Measurements from ENCODE around the gene GPSM1.
A peak's percentile ranks its signal among the peaks of the same experiment; 100 is the strongest.

The GPSM1 gene

GRCh38 chr9:136363949-136364748, 36.8 kb downstream of the GPSM1 start:
- DNase-seq: peak; percentile 78

- no peak for DNase-seq
These were observed 37.8 kb downstream of the GPSM1 start for GRCh38 chr9:136364942-136365774.

- DNase-seq: no peak
These were observed 38.5 kb downstream of the GPSM1 start for GRCh38 chr9:136365775-136366222.

- no peak for DNase-seq
These were observed 39.5 kb downstream of the GPSM1 start for GRCh38 chr9:136366826-136367225.

GRCh38 chr9:136367296-136368145, 40.2 kb downstream of the GPSM1 start:
- no peak for DNase-seq

- DNase-seq: no peak
These were observed 40.9 kb downstream of the GPSM1 start for GRCh38 chr9:136368190-136368589.

- DNase-seq: no peak
These were observed 42.7 kb downstream of the GPSM1 start for GRCh38 chr9:136370037-136370436.

GRCh38 chr9:136370687-136371532, 43.6 kb downstream of the GPSM1 start:
- DNase-seq: peak; percentile 65

- no peak for DNase-seq
These were observed 44.2 kb downstream of the GPSM1 start for GRCh38 chr9:136371533-136371880.

GRCh38 chr9:136372006-136372405, 44.7 kb downstream of the GPSM1 start:
- no peak for DNase-seq

GRCh38 chr9:136372561-136373299, 45.4 kb downstream of the GPSM1 start:
- peak; percentile 89 for DNase-seq

- peak; percentile 81 for DNase-seq
These were observed 46.2 kb downstream of the GPSM1 start, which contains the start of gene CARD9 for GRCh38 chr9:136373300-136374182. Gene CARD9 (minus strand): TSS chr9:136373669. CDS start chr9:136372078, 1,591 bp downstream.

- no peak for DNase-seq
These were observed 46.8 kb downstream of the GPSM1 start for GRCh38 chr9:136374183-136374575.

- DNase-seq: no peak
These were observed 47.8 kb downstream of the GPSM1 start for GRCh38 chr9:136375096-136375495.

- no peak for DNase-seq
These were observed 49.1 kb downstream of the GPSM1 start for GRCh38 chr9:136376457-136376856.

- DNase-seq: no peak
These were observed 50.2 kb downstream of the GPSM1 start for GRCh38 chr9:136377341-136378169.

- DNase-seq: no peak
These were observed 51.0 kb downstream of the GPSM1 start for GRCh38 chr9:136378170-136379002.

- DNase-seq: no peak
These were observed 51.6 kb downstream of the GPSM1 start for GRCh38 chr9:136379003-136379287.

- DNase-seq: no peak
These were observed 52.1 kb downstream of the GPSM1 start for GRCh38 chr9:136379401-136379800.

Data from DMS53 (cell line).